ACHN (cell line): ENCODE measurements around the gene GAS2L2.
A peak's percentile ranks its signal among the peaks of the same experiment; 100 is the strongest.

Experiments used
- DNase-seq: peaks from one replicate; pipeline ENCODE4 v3.0.0-alpha.2; 2015
- in situ Hi-C: cut with HindIII; loops from 2 replicates; pipeline ENCODE4 v1.10.0; 2017; ENCODE audit warnings: low sequenced_read_pairs, low pct_ligation_motif_present, low pct_unique_long_range_greater_than_20kb

GAS2L2 gene

DNA sequence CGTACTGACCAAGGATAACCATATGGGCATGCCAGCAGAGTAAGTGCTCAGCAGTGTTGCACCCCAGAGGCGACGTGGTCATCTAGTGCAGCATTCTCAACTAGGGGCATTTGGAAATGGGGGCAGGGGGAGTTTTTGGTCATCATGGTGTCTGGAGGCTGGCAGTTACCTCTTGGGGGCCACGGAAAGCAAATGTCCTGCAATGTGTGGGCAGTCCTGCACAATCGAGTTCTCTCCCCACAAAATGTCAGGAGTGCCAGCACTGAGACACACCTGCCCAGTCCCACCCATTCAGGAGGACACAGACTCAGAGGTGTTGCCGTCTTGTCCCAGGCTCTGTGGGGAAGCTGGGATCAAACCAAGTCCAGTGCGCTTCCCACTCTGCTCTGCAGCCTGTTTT lies 18.6 kb downstream of the GAS2L2 start:
- in situ Hi-C loops = no loop called here
- no peak for DNase-seq

DNA sequence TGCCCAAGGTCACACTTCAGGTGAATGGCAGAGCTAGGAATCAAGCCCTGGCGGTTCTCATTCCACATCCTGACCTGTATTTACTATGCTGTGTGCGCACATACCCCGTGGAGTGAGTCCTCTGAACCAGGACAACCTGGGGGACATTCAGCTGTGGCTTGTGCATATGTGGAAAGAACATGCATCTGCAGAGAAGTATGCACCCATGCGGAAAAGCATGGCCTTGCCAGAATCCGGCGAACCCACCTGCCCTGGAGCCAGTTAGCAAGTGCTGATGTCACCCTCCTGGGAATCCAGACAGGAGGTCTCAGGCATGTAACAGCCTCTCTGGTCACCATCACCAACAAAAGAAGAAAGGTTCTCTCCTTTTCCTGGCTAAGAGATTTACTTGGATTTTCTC lies 19.7 kb downstream of the GAS2L2 start:
- DNase-seq = no peak
- in situ Hi-C loops = no loop called here

DNA sequence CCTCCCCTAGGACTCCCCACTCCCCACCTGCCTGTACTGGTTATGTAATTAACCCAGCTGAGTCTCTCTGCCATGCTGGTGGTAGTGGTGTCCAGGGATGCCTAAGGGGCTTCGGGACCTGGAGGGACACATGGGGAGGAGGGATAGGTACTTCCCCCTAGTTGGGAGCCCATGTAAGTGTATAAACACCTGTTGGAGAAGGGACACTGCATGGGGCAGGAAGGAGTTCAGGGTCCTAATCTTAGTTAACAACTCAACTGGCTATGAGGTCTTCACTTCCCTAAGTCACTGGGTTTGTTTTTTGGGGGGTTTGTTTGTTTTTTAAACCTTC lies 20.3 kb downstream of the GAS2L2 start:
- DNase-seq = no peak
- in situ Hi-C loops = no loop called here

DNA sequence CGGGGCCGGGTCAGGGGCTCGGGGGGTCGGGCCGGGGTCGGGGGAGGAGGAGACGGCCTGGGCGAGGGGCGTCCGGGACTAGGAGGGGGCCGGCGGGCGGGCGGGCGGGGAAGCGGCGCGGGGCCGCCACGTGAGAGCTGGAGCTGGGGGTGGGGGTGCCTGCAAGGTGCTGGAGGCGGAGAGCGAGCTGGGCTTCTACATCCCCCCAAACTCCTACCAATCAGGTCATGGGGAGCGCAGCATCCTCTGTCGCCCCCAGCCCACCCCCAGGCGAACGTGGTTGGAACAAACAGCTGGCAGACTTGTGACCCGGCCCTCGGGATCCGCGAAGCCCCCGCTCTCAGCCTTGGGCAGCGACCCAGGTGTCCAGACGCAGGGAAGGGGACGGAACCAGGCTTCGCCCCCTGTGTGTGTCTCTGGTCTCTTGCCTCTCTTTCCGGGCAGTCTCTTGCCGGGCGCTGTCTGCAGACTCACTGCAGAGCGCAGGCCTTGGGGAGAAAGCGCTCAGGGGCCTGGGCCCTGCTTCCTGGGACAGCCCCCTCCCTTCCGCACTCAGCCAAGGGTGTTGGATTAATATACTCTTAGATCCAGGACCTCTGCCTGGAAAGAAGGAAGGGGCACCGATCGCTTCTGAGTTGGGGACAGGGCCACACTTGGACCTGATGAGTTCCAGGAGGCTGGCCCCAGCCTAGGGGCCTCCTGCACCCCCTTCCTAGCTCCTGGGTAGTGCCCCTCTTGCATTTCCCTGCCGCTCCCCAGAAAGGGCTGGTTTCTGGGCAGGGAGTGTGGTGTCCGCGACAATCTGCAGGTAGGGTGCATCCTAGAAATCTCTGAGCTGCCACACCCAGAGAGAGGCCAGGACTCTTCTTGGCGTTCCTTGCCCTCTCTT lies 20.9 kb downstream of the GAS2L2 start:
- in situ Hi-C loops = no loop called here
- no peak for DNase-seq

DNA sequence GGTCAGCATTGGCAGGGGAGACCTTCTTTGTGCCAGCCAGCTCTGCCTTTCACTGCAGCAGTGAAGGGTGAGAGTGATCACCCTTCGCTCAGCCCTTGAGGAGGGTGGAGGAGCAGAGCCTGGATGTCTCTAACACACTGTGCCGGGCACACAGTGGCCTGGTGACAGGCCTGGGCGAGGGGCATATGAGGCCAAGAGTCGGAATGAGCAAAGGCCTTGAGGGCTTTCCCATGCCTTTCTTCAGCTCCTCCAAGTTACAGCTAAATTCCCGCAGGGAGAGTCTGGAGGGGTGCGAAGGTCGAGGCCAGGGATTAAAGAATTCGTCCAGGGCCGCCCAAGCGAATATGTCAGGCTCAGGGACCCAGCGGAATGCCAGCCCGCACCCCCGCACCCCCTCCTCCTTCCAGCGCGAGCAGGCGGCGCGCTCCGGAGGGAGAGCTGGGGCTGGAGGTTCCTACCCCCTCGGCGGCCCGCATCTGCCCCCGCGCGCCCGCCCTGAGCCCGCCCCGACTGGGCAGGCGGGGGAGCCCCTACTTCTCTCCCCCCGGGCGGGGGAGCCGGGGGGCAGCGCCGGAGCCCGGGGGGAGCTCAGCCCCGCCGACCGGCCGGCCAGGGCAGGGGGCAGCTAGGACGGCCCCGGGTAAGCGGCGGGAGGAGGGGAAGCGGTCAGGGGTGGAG lies 21.7 kb downstream of the GAS2L2 start, which contains the start of gene RASL10B:
TSS of gene RASL10B (plus strand) at position 401 of the 678 bp plus-strand sequence. CDS start 3,546 bp downstream, outside the sequence.
- DNase-seq = peak; percentile 56
- in situ Hi-C loops = no loop called here

DNA sequence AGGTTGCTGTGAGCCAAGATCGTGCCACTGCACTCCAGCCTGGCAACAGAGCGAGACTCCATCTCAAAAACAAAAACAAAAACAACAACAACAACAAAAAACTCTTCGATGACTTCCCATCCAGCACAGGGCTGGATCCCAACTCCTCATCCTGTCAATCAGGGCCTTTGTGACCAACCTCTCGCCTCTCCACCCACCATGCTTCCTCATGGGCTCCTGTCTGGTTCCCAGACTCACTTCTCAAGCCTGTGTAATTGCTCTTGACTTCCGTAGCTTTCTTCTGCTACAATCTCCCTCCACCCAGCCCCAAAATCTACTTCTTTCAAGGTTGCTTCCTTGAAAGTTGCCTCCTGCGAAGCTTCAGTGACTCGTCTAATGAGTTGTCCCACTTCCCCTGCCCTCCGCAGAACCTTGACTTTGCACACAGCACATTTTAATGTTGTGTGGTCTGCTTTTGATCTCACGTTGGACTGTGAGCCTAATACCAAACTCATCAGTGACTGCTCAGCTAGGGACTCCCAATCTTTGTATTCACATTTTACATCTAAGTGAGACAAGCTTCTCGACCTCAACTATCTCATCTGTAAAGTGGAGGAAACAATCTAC lies 22.5 kb downstream of the GAS2L2 start:
- DNase-seq = no peak
- in situ Hi-C loops = no loop called here

DNA sequence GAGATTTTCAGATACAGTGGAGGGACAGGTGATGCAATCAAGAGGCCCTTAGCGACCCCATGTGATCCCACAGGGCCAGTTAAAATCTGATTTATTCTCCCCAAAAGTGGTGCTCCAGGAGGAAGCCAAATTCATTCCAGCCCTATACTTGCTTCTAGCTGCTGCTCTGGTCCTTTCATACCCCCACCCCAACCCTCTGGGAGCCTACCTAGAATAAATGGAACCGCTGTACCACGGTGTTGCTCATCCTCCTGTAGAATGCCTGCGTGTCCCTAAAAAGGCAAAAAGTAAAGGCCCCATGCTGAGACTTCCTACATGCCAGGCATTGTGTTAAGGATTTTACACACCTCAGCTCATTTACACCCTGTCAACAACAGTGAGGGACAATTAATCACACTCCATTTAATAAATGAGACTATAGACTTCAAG lies 23.6 kb downstream of the GAS2L2 start:
- no peak for DNase-seq
- in situ Hi-C loops = no loop called here

DNA sequence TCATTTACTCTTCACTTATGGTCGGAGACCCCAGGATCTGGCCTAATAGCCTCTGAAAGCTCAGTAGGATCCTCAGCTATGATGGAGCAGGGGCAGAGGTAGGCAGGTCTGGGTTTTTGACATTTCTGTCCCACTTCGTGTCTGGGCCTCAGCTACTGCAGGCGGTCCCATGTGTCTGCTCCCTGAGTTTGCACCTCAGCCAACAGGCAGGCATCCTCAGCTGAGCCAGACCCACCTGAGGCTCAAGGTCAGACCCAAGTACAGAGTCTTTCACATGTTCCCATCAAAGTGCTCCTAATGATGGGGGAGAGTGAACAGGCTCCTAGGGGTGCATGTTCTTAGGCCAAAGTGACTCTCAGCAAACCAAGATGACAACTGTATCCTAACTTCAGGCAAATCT lies 24.5 kb downstream of the GAS2L2 start:
- no peak for DNase-seq
- in situ Hi-C loops = no loop called here

DNA sequence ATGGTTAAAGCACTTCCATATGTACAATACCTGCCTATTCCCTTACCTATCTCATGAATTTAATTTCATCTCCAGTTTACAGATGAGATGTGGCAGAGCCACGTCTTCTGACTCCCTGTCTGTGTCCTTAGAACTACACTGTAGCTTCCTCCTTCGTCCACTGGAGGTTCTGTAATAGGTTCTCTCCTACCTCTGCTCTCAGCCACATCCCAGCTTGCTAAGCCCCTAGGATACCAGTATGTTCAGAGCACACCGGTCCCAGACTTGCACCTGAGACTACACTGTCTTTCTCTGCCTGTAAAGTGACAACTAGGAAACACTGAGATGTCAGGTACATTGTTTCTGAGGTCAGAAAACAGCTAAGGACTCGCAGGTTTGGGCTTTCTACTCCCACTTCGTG lies 25.4 kb downstream of the GAS2L2 start:
- no peak for DNase-seq
- in situ Hi-C loops = no loop called here

DNA sequence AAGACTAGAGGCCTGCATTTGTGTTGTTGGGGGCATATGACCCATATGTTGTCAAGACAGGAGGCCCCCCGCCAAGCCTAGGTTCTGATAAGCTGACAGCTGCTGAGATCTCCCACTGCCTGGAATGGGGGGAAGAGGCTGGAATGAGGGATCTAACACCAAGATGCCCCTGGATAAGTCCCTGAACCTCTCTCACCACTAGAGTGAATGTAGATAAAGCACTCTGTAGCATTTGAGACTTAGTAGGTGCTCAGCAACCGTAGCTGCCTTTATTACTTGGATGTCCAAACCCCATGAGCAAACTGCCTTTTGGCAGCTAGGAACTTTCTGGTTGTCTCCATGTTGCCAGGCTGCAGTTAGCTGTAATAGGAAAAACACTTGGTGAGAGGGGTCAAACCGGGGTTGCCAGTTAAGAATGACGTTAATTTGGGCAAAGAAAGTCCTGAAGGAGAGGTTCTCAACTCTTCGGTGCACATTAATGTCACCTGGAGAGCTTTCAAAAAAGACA lies 26.0 kb downstream of the GAS2L2 start:
- no peak for DNase-seq
- in situ Hi-C loops = no loop called here

DNA sequence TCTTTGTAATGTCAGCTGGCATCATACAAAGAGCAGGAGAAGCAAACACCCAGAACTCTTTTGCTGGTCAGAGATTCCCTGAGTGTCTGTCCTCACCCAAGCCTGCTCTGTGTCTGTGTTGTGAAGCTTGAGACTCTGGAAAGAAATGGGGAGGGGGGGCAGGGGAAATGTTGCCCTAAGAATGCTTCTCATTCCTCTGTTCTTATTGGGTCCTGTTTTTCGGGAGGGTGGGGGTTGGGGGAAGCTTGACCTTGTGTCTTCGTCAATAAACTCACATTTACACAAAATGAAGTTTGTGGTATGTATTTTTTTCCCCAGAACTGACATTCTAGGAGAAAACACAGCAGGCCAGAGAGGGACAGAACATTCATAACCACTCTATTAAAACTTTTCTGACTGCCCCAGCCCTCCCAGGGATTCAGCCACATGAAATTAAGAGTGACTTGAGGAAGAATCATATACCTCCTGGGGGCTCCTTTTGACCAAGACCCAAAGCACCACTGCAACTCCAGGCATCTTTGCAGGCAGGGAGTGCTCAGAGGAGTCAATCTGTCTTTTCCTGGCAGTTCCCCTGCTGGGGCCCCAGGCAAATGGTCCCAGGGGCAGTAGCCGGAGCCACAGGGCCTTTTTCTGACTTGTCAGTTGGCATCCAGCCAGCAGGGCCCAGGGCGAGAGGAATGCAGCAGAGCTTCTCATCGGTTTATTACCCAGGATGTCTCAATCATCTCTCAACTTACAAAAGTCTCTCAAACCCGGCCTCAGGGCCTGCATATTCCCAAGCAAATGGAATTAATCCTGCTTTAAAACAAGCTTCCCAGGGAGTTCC lies 26.7 kb downstream of the GAS2L2 start:
- in situ Hi-C loops = no loop called here

DNA sequence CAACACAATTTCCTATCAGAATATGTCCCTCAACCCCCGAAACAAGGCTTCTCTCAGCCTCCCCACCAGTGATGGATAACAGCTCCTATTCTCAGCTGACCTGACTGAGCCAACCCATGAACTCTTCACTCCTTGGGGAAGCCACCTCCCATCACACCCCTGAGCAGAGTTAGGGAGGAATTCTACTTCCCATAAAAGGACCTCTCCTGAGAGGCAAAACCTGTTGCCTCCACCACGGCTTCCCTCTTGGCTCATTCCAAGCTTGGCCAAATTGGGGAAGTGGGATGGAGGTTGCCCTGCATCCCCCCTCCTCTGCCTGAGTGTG lies 27.3 kb downstream of the GAS2L2 start:
- in situ Hi-C loops = no loop called here
- DNase-seq = no peak

More for the DNA sequence above, 26.7 kb downstream of the GAS2L2 start:
- DNase-seq = peak; percentile 61

DNA sequence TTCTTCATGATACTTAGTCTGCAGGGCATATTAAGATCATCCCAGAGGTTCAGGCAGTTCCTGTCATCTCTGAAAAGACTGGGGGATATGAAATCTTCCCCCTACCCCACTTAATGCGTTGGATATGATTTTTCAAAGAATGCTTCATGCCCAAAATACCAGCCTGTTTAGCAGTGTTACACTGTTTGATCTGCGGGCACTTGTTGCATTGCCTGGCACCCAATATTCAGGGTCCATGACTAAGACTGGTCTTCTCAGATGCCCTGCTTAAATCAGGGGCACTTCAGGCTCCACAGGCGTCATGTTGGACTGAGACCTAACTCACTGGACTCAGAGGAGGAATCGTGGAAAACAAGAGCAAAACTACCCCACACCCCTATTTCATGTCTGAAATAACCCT lies 28.0 kb downstream of the GAS2L2 start:
- DNase-seq = no peak
- in situ Hi-C loops = no loop called here

DNA sequence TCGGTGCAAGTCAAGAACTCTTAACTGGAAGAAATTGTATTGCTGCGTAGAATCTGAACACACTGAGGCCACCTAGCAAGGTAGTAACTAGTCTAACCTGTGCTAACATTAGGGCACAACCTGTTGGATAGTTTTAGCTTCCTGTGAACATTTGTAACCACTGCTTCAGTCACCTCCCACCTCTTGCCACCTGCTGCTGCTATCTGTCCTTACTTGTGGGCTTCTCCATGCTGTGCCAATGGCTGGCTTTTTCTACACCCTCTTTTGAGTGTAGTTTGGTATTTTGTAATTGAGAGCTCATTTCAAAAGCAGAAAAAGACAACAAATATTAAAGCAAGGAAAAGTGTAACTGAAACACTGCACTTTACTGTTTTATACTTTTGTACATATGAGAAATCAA lies 29.3 kb downstream of the GAS2L2 start:
- no peak for DNase-seq
- in situ Hi-C loops = no loop called here

DNA sequence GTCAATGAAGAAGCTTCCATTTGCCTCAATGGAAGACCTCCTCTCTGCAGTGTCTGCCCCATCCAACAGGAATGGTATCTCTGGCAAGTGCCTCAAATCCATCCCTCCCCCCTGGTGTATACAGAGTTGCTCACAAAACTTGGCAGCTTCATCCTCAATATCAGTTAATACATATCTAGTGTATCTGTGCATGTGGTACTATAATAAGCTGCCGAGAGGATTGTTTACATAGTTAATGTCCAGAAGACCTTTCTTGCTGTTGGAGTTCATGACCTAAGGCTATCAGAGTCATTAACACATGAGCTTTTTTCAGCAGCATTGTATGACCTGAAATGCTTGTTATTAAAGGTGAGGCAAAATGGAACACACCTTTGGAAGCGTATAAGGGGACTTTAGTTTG lies 35.6 kb downstream of the GAS2L2 start:
- in situ Hi-C loops = no loop called here
- DNase-seq = no peak

DNA sequence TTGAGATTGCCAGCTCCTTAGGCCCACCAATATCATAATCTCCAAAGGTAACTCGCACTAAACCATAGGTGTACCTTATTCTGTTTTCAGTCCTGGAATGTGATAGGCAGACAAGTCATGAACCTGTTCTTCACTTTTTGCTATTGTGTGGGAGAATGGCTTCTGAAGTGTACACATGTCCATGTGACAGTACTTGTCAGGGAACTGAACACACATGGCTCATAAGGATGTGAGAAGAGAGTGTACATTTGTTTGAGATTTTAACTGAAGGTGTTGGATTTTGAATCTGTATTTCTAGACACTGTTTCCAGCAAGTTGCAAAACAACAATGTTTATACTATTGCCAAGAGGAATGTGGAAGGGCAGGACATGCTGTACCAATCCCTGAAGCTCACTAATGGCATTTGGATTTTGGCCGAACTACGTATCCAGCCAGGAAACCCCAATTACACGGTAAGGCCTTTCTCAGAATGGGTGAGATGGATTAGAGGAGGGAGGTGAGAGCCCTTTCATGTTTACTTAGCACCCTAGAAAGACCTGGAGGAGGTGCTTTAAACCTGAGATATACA lies 36.1 kb downstream of the GAS2L2 start:
- in situ Hi-C loops = no loop called here
- no peak for DNase-seq

DNA sequence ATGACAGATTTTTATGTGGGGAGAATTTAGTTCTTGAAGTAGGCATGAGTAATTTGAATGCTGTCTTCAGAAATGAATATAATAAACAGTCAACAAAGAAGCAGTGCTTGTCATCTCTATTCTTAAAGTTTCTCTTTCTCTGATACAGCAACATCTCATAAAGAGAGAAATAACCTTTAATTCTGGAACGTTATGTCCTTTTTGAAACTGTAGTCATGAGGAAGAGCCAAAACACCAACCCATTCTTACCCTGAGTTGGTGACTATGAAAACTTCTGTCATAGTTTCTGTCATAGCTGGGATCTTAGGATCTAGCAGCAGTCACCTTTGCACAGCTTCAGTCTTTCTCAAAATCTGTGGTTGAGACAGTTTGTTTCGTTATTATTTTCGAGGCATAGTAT lies 36.9 kb downstream of the GAS2L2 start:
- in situ Hi-C loops = no loop called here

DNA sequence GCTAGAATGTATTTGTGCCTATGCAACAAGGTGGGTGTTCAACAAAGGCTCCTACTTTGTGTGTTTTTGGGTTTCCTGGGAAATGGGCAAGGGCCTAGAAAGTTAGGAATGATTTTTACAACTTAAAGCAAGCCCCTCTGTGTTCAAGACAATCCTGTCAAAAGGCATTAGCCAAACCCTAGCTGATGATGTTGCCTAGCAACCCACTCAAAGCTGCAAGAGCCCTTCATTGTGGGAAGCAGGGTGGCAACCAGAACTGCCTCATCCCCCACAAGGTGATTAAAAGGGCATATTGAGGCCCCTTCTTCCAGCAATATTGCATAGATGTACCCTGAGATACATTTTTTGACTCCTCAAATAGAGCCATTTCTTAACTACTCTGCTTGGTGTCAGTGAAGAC lies 37.6 kb downstream of the GAS2L2 start:
- in situ Hi-C loops = no loop called here
- no peak for DNase-seq

More for the DNA sequence above, 36.9 kb downstream of the GAS2L2 start:
- no peak for DNase-seq
